ENCODE results near the gene VRK3.
"Not testable (repeated sequence)": the region's sequence is repeated elsewhere in the genome, so short reads cannot be mapped to it uniquely, and the experiment has no call there.

GRCh38 chr19:50068382-50068781 is 43.2 kb upstream of the VRK3 start:
- not testable (repeated sequence) for TF ChIP-seq CTCF, POLR2A (IDR thresholded peaks at IDR 0.05)

Measured in testis (tissue), 2 donors.